IMR-90 (cell line): ENCODE results near the gene TERB1. TPM values are rescaled to one million over a fixed set of nuclear protein-coding genes. Genes with fewer than 3 reads are reported as not detected.

Experiments
- ATAC-seq: fragments of 200-7000 bp; cut with Tn5 transposase; 2 replicates; pipeline ENCODE4 v1.9.1; 2020; ENCODE audit warnings: low read depth, mild to moderate bottlenecking, moderate library complexity
- BruUV-seq: library from RNA; stranded (reverse); fragments of 400-500 nt; replicated peaks from 2 replicates; lab custom pipeline; 2021; lab: Mats Ljungman, UMichigan
- CTCF ChIA-PET: fragments of 300-600 bp; formaldehyde crosslinking; extraction: SDS; loops from one replicate; lab custom pipeline; 2021; ENCODE audit warnings: antibody characterized with exemption; lab: Yijun Ruan, JAX
- POLR2A ChIA-PET: fragments of 300-600 bp; sonication (Branson Sonifier 250); formaldehyde crosslinking; loops from one replicate; lab custom pipeline; 2022; ENCODE audit warnings: antibody characterized with exemption; ENCODE audit not compliant: unreplicated experiment; lab: Charles Lee
- DNase-seq: peaks from one replicate; pipeline ENCODE4 v3.0.0; 2013
- H2AFZ ChIP-seq: replicated peaks from 2 replicates; pipeline ENCODE3; 2013; ENCODE audit warnings: low read length, mild to moderate bottlenecking; ENCODE audit not compliant: poor library complexity
- H2AK5ac ChIP-seq: 2 replicates; pipeline ENCODE4 v1.6.1; 2013; ENCODE audit warnings: low read depth, low read length, inconsistent platforms
- H2AK9ac ChIP-seq: replicated peaks from 2 replicates; pipeline ENCODE3; 2013; ENCODE audit warnings: mild to moderate bottlenecking, low read depth, low read length, moderate library complexity; ENCODE audit not compliant: poor library complexity
- H2BK120ac ChIP-seq: 2 replicates; pipeline ENCODE4 v1.6.1; 2013; ENCODE audit warnings: low read depth, low read length, inconsistent platforms
- H2BK15ac ChIP-seq: 3 replicates; pipeline ENCODE4 v1.6.1; 2013; ENCODE audit warnings: low read depth, low read length, inconsistent platforms
- H2BK20ac ChIP-seq: 2 replicates; pipeline ENCODE4 v1.6.1; 2013; ENCODE audit warnings: low read depth, mild to moderate bottlenecking, inconsistent platforms, low read length, moderate library complexity
- H2BK5ac ChIP-seq: 2 replicates; pipeline ENCODE4 v1.6.1; 2013; ENCODE audit warnings: mild to moderate bottlenecking, low read depth, low read length, inconsistent platforms; ENCODE audit not compliant: poor library complexity, severe bottlenecking
- H3K14ac ChIP-seq: replicated peaks from 2 replicates; pipeline ENCODE4 v1.6.1; 2013; ENCODE audit warnings: low read depth, low read length, inconsistent platforms
- H3K18ac ChIP-seq: 2 replicates; pipeline ENCODE4 v1.6.1; 2013; ENCODE audit warnings: low read depth, low read length, control low read depth
- H3K23ac ChIP-seq: 2 replicates; pipeline ENCODE4 v1.6.1; 2013; ENCODE audit warnings: low read depth, low read length, inconsistent platforms
- H3K27ac ChIP-seq: 2 replicates; pipeline ENCODE4 v1.5.1; 2013; ENCODE audit warnings: mild to moderate bottlenecking, control low read depth, low read length; ENCODE audit not compliant: insufficient read depth
- H3K27me3 ChIP-seq: 2 replicates; pipeline ENCODE4 v1.6.1; 2013; ENCODE audit warnings: low read length; ENCODE audit not compliant: control insufficient read depth, insufficient read depth
- H3K36me3 ChIP-seq: 2 replicates; pipeline ENCODE4 v1.6.1; 2013; ENCODE audit warnings: low read length, mixed read lengths; ENCODE audit not compliant: control insufficient read depth, insufficient read depth
- H3K4ac ChIP-seq: 2 replicates; pipeline ENCODE4 v1.6.1; 2013; ENCODE audit warnings: low read depth, low read length, inconsistent platforms
- H3K4me1 ChIP-seq: 2 replicates; pipeline ENCODE4 v1.6.1; 2013; ENCODE audit warnings: low read length, mixed read lengths; ENCODE audit not compliant: control insufficient read depth, insufficient read depth
- H3K4me2 ChIP-seq: 2 replicates; pipeline ENCODE4 v1.6.1; 2013; ENCODE audit warnings: low read depth, mild to moderate bottlenecking, control low read depth, low read length, moderate library complexity
- H3K4me3 ChIP-seq: 2 replicates; pipeline ENCODE4 v1.5.1; 2013; ENCODE audit warnings: low read depth, mild to moderate bottlenecking, control low read depth, low read length, moderate library complexity; ENCODE audit not compliant: insufficient read depth
- H3K56ac ChIP-seq: 2 replicates; pipeline ENCODE4 v1.6.1; 2013; ENCODE audit warnings: low read length, inconsistent platforms; ENCODE audit not compliant: insufficient read depth; ENCODE audit errors: extremely low read depth
- H3K79me1 ChIP-seq, 2 experiments: 2 replicates each; pipeline ENCODE4 v1.6.1; 2013; ENCODE audit warnings: low read length in 2 of 2, inconsistent platforms in 1 of 2, low read depth in 1 of 2
- H3K9ac ChIP-seq: 2 replicates; pipeline ENCODE4 v1.6.1; 2013; ENCODE audit warnings: low read depth, low read length, control low read depth
- H3K9me1 ChIP-seq: 2 replicates; pipeline ENCODE4 v1.6.1; 2013; ENCODE audit warnings: low read length, inconsistent platforms; ENCODE audit not compliant: insufficient read depth
- H3K9me3 ChIP-seq: 2 replicates; pipeline ENCODE4 v1.6.1; 2013; ENCODE audit warnings: low read length; ENCODE audit not compliant: control insufficient read depth, insufficient read depth
- H4K20me1 ChIP-seq: 2 replicates; pipeline ENCODE4 v1.6.1; 2013; ENCODE audit warnings: low read length, inconsistent platforms; ENCODE audit not compliant: insufficient read depth
- H4K5ac ChIP-seq: 2 replicates; pipeline ENCODE4 v1.6.1; 2013; ENCODE audit warnings: mild to moderate bottlenecking, low read depth, low read length, control low read depth
- H4K8ac ChIP-seq, 2 experiments: 2 replicates each; pipeline ENCODE4 v1.6.1; 2013; ENCODE audit warnings: low read depth in 2 of 2, low read length in 2 of 2, control low read depth in 1 of 2, inconsistent platforms in 1 of 2
- H4K91ac ChIP-seq: 2 replicates; pipeline ENCODE4 v1.6.1; 2013; ENCODE audit warnings: low read depth, low read length, inconsistent platforms; ENCODE audit not compliant: insufficient read depth
- BHLHE40 ChIP-seq: fragments of 150-350 bp; IDR thresholded peaks from 2 replicates; pipeline ENCODE4 v1.6.1; 2016; ENCODE audit warnings: mild to moderate bottlenecking, low read depth, low read length
- CEBPB ChIP-seq: IDR thresholded peaks from 2 replicates; pipeline ENCODE4 v1.6.1; 2012; ENCODE audit warnings: low read depth, low read length, improper control_type of control experiment
- CHD1 ChIP-seq: IDR thresholded peaks from 2 replicates; pipeline ENCODE4 v1.6.1; 2012; ENCODE audit warnings: low read depth, low read length, improper control_type of control experiment
- FOS ChIP-seq: fragments of 150-350 bp; IDR thresholded peaks from 2 replicates; pipeline ENCODE4 v1.6.1; 2016; ENCODE audit warnings: low read depth, low read length
- MAFK ChIP-seq: IDR thresholded peaks from 2 replicates; pipeline ENCODE4 v1.6.1; 2012; ENCODE audit warnings: low read depth, low read length, improper control_type of control experiment
- MAZ ChIP-seq: IDR thresholded peaks from 2 replicates; pipeline ENCODE4 v1.6.1; 2012; ENCODE audit warnings: low read depth, mild to moderate bottlenecking, low read length, improper control_type of control experiment, moderate library complexity, borderline replicate concordance
- MXI1 ChIP-seq: IDR thresholded peaks from 2 replicates; pipeline ENCODE4 v1.6.1; 2012; ENCODE audit warnings: low read depth, mild to moderate bottlenecking, low read length, moderate library complexity, borderline replicate concordance
- NFE2L2 ChIP-seq: fragments of 150-350 bp; IDR thresholded peaks from 2 replicates; pipeline ENCODE4 v1.6.1; 2016; ENCODE audit warnings: low read depth, mild to moderate bottlenecking, low read length
- POLR2A ChIP-seq: IDR thresholded peaks from 2 replicates; pipeline ENCODE4 v1.6.1; 2012; ENCODE audit warnings: mild to moderate bottlenecking, low read depth, low read length
- RAD21 ChIP-seq: IDR thresholded peaks from 2 replicates; pipeline ENCODE4 v1.6.1; 2012; ENCODE audit warnings: low read length, improper control_type of control experiment
- RCOR1 ChIP-seq: IDR thresholded peaks from 2 replicates; pipeline ENCODE4 v1.6.1; 2012; ENCODE audit warnings: mild to moderate bottlenecking, low read length, improper control_type of control experiment; ENCODE audit not compliant: insufficient replicate concordance
- RFX5 ChIP-seq: IDR thresholded peaks from 2 replicates; pipeline ENCODE4 v1.8.0; 2012; ENCODE audit warnings: low read depth, mild to moderate bottlenecking, low read length, moderate library complexity
- WGBS, 2 experiments: methylation state at CpG; one replicate each; pipeline versions ENCODE4 v1.1.5 to v1.1.7; 2013; ENCODE audit warnings: missing lambda C conversion rate in 2 of 2; ENCODE audit not compliant: insufficient read length in 1 of 2; ENCODE audit errors: extremely low coverage in 2 of 2; 5-methylcytosine and 5-hydroxymethylcytosine counted together
- dilution Hi-C: fragments of 300-500 bp; cut with HindIII; formaldehyde crosslinking; loops from one replicate; pipeline ENCODE4 v1.14.3; 2018; ENCODE audit warnings: low sequenced_read_pairs; ENCODE audit not compliant: unreplicated experiment
- in situ Hi-C: fragments of 300-500 bp; cut with MboI; formaldehyde crosslinking; loops from 3 replicates; pipeline ENCODE4 v1.14.3; 2019; ENCODE audit warnings: low sequenced_read_pairs, inconsistent platforms, mixed read lengths
- intact Hi-C: fragments of 100-400 bp; cut with micrococcal nuclease; formaldehyde crosslinking; loops from 2 replicates; pipeline ENCODE4 v1.10.0; 2022
- polyA plus RNA-seq, 3 experiments: library from polyadenylated mRNA; depleted of rRNA; stranded (reverse); fragments of >200 nt; gene quantifications; 2 replicates each; pipeline ENCODE4 v1.2.3, GENCODE V29; 2012; ENCODE audit warnings: low replicate concordance in 1 of 3
- total RNA-seq: library from RNA; depleted of rRNA; stranded (reverse); fragments of >200 nt; gene quantifications from 2 replicates; pipeline ENCODE4 v1.2.3, GENCODE V29; 2012
- TF ChIP-seq, protein P1 (sequence below): conservative IDR thresholded peaks from 2 replicates; pipeline ENCODE4 v1.5.1; 2012; ENCODE audit warnings: mild to moderate bottlenecking, low read depth, low read length, improper control_type of control experiment
- TF ChIP-seq, protein P2 (sequence below): fragments of 150-350 bp; IDR thresholded peaks from 2 replicates; pipeline ENCODE4 v1.6.1; 2017; ENCODE audit warnings: mild to moderate bottlenecking, antibody characterized with exemption, low read length, low read depth
- TF ChIP-seq, protein P3 (sequence below): fragments of 150-350 bp; IDR thresholded peaks from 2 replicates; pipeline ENCODE4 v1.6.1; 2016; ENCODE audit warnings: low read depth, mild to moderate bottlenecking, low read length, moderate library complexity, borderline replicate concordance

TERB1 gene
- total and polyA plus RNA-seq, 2 of the 4 experiments (the other 2 are of a cell fraction): not detected

DNA sequence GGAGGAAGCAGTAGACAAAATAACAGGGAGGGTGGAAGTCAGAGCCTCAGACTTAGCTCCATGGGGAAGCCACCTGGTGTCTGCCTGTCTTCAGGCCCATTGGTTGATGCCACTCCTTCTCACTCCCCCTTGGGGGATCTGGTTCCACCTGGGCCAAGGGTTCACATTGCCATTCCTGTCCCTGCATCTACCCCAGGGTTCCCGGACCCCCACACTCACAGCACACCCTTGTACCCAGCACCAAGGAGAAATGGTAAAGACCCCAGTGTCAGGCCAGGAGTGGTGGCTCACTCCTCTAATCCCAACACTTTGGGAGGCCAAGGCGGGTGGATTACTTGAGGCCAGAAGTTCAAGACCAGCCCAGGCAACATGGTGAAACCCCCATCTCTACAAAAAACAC lies 41.8 kb upstream of the TERB1 start:
- no peaks in the 10 kb centered on the region; the same call in 1 of the 2 replicates for H3K4me1 ChIP-seq
- in situ Hi-C loops (no loop called here), dilution Hi-C loops (no loop called here), intact Hi-C loops (no loop called here)
- no peak overlapping the region for H2BK120ac ChIP-seq
- no peaks in the 10 kb centered on the region for H4K20me1 ChIP-seq
- no peak overlapping the region for H3K4me3 ChIP-seq
- H3K23ac ChIP-seq: no peak overlapping the region
- no peak overlapping the region for H2BK15ac ChIP-seq
- no peak overlapping the region for H4K5ac ChIP-seq
- H3K27ac ChIP-seq: no peak overlapping the region
- H3K4me2 ChIP-seq: no peak overlapping the region
- peaks cover 70% of the 10 kb centered on the region for H3K27me3 ChIP-seq
- H3K9ac ChIP-seq: no peak overlapping the region
- H2BK5ac ChIP-seq: no peak overlapping the region
- no peak overlapping the region for H3K14ac ChIP-seq
- no peak overlapping the region for H3K18ac ChIP-seq
- H3K9me1 ChIP-seq: 0 out of 2 replicates have a peak, but pooled peaks cover 3% of the 10 kb centered on the region
- no peaks in the 10 kb centered on the region for H3K79me1 ChIP-seq
- WGBS, 2 experiments: no CpG with 5 or more reads among the region's 2 CpGs
- no peaks in the 10 kb centered on the region for H3K9me3 ChIP-seq
- no peak overlapping the region for H2BK20ac ChIP-seq
- CTCF ChIA-PET: interaction anchor here (3.0 kb wide), 1 partner anchor 13 kb away, joined by 13 read pairs; the partner anchor contains the start of gene NAE1
- H4K8ac ChIP-seq: no peak overlapping the region
- no peak overlapping the region for H3K4ac ChIP-seq
- H2AFZ ChIP-seq: no peak overlapping the region
- no peak for TF ChIP-seq RCOR1
- no peak for TF ChIP-seq FOS
- TF ChIP-seq BHLHE40: no peak
- TF ChIP-seq MAFK: no peak
- no peak for TF ChIP-seq RAD21
- no peak for TF ChIP-seq RFX5
- TF ChIP-seq, protein P1, sequence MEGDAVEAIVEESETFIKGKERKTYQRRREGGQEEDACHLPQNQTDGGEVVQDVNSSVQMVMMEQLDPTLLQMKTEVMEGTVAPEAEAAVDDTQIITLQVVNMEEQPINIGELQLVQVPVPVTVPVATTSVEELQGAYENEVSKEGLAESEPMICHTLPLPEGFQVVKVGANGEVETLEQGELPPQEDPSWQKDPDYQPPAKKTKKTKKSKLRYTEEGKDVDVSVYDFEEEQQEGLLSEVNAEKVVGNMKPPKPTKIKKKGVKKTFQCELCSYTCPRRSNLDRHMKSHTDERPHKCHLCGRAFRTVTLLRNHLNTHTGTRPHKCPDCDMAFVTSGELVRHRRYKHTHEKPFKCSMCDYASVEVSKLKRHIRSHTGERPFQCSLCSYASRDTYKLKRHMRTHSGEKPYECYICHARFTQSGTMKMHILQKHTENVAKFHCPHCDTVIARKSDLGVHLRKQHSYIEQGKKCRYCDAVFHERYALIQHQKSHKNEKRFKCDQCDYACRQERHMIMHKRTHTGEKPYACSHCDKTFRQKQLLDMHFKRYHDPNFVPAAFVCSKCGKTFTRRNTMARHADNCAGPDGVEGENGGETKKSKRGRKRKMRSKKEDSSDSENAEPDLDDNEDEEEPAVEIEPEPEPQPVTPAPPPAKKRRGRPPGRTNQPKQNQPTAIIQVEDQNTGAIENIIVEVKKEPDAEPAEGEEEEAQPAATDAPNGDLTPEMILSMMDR: no peak
- TF ChIP-seq CHD1: no peak
- TF ChIP-seq, protein P2, sequence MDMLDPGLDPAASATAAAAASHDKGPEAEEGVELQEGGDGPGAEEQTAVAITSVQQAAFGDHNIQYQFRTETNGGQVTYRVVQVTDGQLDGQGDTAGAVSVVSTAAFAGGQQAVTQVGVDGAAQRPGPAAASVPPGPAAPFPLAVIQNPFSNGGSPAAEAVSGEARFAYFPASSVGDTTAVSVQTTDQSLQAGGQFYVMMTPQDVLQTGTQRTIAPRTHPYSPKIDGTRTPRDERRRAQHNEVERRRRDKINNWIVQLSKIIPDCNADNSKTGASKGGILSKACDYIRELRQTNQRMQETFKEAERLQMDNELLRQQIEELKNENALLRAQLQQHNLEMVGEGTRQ: no peak
- TF ChIP-seq, protein P3, sequence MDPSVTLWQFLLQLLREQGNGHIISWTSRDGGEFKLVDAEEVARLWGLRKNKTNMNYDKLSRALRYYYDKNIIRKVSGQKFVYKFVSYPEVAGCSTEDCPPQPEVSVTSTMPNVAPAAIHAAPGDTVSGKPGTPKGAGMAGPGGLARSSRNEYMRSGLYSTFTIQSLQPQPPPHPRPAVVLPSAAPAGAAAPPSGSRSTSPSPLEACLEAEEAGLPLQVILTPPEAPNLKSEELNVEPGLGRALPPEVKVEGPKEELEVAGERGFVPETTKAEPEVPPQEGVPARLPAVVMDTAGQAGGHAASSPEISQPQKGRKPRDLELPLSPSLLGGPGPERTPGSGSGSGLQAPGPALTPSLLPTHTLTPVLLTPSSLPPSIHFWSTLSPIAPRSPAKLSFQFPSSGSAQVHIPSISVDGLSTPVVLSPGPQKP: no peak
- no peak for TF ChIP-seq NFE2L2
- no peak for TF ChIP-seq MXI1
- TF ChIP-seq CEBPB: no peak
- TF ChIP-seq MAZ: no peak
- no peak for TF ChIP-seq POLR2A
- no peak overlapping the region for H3K56ac ChIP-seq
- DNase-seq: no peak
- no peak overlapping the region for H2AK9ac ChIP-seq
- H3K36me3 ChIP-seq: no peaks in the 10 kb centered on the region
- no peak for ATAC-seq
- H2AK5ac ChIP-seq: no peak overlapping the region
- H4K91ac ChIP-seq: no peak overlapping the region
- POLR2A ChIA-PET: no interaction called here
- BruUV-seq: no TSS peak
